Measurements from ENCODE around the gene MTX1. TPM values are rescaled to one million over a fixed set of nuclear protein-coding genes. Genes with fewer than 3 reads are reported as not detected.

Gene MTX1
- polyA plus RNA-seq, 2 of the 4 experiments (the other 2 are of a cell fraction): 53.4 to 67.1 TPM

DNA sequence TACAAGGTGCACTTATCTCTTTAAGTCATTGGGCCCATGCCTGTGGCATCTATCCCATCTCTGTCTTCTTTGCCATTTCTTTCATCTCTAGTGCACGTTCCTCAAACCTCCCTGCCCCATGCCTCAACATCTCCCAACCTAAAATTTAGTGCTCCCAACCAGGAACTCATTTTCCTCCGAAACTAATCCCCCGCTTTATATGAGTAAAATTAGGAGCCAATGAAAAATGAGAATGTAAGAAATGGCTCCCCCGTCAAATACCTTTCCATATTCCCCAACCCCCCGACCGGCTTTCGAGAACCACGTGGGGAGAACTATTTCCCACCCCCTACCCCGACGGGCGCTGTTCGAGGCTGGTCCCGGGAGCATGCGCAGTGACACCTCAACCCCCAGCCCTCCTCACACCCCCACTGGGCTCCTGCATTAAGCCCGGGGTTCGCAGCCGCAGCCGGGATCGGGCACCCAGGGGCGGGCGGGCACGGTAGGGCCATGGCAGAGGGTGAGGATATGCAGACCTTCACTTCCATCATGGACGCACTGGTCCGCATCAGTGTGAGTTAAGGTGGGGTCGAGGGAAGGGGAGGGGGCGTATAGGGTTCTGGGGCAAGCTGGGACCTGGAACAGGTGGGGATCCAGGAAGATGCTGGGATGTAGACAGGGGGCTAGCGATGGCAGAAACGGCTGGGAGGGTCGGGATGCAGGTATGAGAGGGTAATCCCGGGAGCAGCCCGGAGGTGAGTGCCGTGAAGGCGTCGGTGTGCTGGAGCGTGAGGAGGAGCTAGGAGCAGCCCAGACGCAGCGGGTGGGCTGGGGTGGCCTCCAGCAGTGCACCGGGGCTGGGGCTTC lies 34.8 kb upstream of the MTX1 start, which contains the start of gene TRIM46 (continued):
- TF ChIP-seq, protein P1, sequence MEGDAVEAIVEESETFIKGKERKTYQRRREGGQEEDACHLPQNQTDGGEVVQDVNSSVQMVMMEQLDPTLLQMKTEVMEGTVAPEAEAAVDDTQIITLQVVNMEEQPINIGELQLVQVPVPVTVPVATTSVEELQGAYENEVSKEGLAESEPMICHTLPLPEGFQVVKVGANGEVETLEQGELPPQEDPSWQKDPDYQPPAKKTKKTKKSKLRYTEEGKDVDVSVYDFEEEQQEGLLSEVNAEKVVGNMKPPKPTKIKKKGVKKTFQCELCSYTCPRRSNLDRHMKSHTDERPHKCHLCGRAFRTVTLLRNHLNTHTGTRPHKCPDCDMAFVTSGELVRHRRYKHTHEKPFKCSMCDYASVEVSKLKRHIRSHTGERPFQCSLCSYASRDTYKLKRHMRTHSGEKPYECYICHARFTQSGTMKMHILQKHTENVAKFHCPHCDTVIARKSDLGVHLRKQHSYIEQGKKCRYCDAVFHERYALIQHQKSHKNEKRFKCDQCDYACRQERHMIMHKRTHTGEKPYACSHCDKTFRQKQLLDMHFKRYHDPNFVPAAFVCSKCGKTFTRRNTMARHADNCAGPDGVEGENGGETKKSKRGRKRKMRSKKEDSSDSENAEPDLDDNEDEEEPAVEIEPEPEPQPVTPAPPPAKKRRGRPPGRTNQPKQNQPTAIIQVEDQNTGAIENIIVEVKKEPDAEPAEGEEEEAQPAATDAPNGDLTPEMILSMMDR (IDR thresholded peaks at IDR 0.05): peak; percentile 27; the same call in 2 of the 3 replicates
- TF ChIP-seq CHD4 (IDR thresholded peaks at IDR 0.05; ENCODE audit: borderline replicate concordance): no peak
- TF ChIP-seq CBX8 (IDR thresholded peaks at IDR 0.05): no peak
- no peak for TF ChIP-seq ZSCAN20 (CRISPR knock-in tag; IDR thresholded peaks at IDR 0.05)
- TF ChIP-seq RARB (CRISPR knock-in tag; IDR thresholded peaks at IDR 0.05): no peak
- TF ChIP-seq RCOR1 (IDR thresholded peaks at IDR 0.05; ENCODE audit: low read depth, low read length): no peak
- TF ChIP-seq SREBF2 (IDR thresholded peaks at IDR 0.05): no peak
- TF ChIP-seq, protein P2, sequence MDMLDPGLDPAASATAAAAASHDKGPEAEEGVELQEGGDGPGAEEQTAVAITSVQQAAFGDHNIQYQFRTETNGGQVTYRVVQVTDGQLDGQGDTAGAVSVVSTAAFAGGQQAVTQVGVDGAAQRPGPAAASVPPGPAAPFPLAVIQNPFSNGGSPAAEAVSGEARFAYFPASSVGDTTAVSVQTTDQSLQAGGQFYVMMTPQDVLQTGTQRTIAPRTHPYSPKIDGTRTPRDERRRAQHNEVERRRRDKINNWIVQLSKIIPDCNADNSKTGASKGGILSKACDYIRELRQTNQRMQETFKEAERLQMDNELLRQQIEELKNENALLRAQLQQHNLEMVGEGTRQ (IDR thresholded peaks at IDR 0.05): peak; percentile 37; the same call in 1 of the 2 replicates
- TF ChIP-seq, protein P3, sequence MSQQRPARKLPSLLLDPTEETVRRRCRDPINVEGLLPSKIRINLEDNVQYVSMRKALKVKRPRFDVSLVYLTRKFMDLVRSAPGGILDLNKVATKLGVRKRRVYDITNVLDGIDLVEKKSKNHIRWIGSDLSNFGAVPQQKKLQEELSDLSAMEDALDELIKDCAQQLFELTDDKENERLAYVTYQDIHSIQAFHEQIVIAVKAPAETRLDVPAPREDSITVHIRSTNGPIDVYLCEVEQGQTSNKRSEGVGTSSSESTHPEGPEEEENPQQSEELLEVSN (IDR thresholded peaks at IDR 0.05; ENCODE audit: borderline replicate concordance, low read depth): peak; percentile 94
- peak; percentile 50; the same call in 1 of the 2 replicates for TF ChIP-seq HOXB13 (CRISPR knock-in tag; IDR thresholded peaks at IDR 0.05; ENCODE audit: low read depth)
- no peak for TF ChIP-seq RAD21 (conservative IDR thresholded peaks at IDR 0.05 in 1 of 2, IDR thresholded peaks at IDR 0.05 in 1 of 2)
- TF ChIP-seq, protein P4, sequence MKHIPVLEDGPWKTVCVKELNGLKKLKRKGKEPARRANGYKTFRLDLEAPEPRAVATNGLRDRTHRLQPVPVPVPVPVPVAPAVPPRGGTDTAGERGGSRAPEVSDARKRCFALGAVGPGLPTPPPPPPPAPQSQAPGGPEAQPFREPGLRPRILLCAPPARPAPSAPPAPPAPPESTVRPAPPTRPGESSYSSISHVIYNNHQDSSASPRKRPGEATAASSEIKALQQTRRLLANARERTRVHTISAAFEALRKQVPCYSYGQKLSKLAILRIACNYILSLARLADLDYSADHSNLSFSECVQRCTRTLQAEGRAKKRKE (CRISPR knock-in tag; IDR thresholded peaks at IDR 0.05; ENCODE audit: low read depth): 0 out of 2 replicates have a peak, but pooled peaks have one; percentile 60
- TF ChIP-seq, protein P5, sequence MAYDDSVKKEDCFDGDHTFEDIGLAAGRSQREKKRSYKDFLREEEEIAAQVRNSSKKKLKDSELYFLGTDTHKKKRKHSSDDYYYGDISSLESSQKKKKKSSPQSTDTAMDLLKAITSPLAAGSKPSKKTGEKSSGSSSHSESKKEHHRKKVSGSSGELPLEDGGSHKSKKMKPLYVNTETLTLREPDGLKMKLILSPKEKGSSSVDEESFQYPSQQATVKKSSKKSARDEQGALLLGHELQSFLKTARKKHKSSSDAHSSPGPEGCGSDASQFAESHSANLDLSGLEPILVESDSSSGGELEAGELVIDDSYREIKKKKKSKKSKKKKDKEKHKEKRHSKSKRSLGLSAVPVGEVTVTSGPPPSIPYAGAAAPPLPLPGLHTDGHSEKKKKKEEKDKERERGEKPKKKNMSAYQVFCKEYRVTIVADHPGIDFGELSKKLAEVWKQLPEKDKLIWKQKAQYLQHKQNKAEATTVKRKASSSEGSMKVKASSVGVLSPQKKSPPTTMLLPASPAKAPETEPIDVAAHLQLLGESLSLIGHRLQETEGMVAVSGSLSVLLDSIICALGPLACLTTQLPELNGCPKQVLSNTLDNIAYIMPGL (CRISPR knock-in tag; IDR thresholded peaks at IDR 0.05; ENCODE audit: borderline replicate concordance): no peak
- no peak for TF ChIP-seq EHMT2 (IDR thresholded peaks at IDR 0.05; ENCODE audit: low read depth)
- no peak for TF ChIP-seq CEBPB (IDR thresholded peaks at IDR 0.05)
- no peak for TF ChIP-seq BHLHE40 (IDR thresholded peaks at IDR 0.05; ENCODE audit: low read depth, low read length)
- TF ChIP-seq, protein P6, sequence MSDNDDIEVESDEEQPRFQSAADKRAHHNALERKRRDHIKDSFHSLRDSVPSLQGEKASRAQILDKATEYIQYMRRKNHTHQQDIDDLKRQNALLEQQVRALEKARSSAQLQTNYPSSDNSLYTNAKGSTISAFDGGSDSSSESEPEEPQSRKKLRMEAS (IDR thresholded peaks at IDR 0.05): peak; percentile 88
